ENCODE results near the gene WBP4.

DNA sequence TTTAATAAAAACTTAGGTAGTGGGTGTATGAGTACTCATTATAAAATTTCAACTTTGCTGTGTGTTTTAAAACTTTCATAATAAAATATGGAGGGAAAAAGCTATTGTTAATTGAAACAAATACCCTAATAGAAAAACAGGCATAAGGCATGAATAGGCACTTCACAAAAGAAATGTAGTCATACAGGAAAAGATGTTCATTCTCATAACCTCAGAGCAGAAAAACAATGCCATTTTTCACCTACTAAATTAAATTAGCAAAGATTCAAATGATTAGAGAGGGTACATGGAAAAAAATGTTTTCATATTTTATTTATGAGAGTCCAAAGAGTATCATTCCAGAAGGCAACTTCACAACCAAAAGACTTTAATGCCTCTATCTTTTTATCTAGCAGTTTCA, 21.6 kb upstream of the WBP4 start:
- TF ChIP-seq, protein P1, sequence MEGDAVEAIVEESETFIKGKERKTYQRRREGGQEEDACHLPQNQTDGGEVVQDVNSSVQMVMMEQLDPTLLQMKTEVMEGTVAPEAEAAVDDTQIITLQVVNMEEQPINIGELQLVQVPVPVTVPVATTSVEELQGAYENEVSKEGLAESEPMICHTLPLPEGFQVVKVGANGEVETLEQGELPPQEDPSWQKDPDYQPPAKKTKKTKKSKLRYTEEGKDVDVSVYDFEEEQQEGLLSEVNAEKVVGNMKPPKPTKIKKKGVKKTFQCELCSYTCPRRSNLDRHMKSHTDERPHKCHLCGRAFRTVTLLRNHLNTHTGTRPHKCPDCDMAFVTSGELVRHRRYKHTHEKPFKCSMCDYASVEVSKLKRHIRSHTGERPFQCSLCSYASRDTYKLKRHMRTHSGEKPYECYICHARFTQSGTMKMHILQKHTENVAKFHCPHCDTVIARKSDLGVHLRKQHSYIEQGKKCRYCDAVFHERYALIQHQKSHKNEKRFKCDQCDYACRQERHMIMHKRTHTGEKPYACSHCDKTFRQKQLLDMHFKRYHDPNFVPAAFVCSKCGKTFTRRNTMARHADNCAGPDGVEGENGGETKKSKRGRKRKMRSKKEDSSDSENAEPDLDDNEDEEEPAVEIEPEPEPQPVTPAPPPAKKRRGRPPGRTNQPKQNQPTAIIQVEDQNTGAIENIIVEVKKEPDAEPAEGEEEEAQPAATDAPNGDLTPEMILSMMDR (conservative IDR thresholded peaks at IDR 0.05; ENCODE audit: low read length): no peak
- no peak for TF ChIP-seq EZH2phosphoT487 (IDR thresholded peaks at IDR 0.05; ENCODE audit: borderline replicate concordance)

All from Loucy (cell line).